GM13976 (cell line): ENCODE data around the gene CBX4.

Experiments
- DNase-seq: peaks from one replicate; pipeline ENCODE4 v3.0.0; 2012; ENCODE audit warnings: low spot score
- CTCF ChIP-seq: IDR thresholded peaks from 2 replicates; pipeline ENCODE4 v1.5.1; 2012; ENCODE audit warnings: borderline replicate concordance, mild to moderate bottlenecking; ENCODE audit not compliant: insufficient read depth; ENCODE audit errors: extremely low read depth, missing control alignments, control extremely low read depth
- in situ Hi-C: fragments of 300-500 bp; cut with MboI; formaldehyde crosslinking; loops from one replicate; pipeline ENCODE4 v1.12.0; 2022; ENCODE audit warnings: low sequenced_read_pairs, mixed read lengths, inconsistent platforms; ENCODE audit not compliant: unreplicated experiment

CBX4 gene

DNA sequence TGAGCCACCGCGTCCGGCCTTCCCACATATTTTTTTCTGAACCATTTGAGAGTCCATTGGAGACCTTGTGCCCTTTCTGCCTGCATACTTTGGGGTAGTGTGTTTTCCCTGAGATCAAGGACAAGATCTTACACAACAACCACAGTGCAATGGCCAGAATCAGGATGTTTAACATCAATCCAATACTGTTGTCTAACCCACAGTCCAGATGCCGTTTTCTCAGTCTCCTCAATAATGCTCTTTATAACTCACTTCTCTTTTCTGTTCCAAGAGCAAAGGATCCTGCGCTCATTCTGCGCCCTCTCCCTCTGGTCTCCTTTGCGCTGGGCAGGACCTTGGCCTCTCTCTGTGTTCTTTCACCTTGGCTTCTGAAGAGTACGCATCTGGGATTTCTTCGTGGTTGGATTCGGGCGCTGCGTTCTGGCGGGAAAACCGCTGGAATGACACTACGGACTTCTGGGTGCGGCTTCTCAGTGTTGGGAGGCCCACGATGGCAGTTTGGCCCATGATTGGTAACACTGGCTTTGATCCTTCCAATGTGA lies 16.6 kb downstream of the CBX4 start:
- in situ Hi-C loops: no loop called here
- DNase-seq: no peak
- no peak for TF ChIP-seq CTCF

DNA sequence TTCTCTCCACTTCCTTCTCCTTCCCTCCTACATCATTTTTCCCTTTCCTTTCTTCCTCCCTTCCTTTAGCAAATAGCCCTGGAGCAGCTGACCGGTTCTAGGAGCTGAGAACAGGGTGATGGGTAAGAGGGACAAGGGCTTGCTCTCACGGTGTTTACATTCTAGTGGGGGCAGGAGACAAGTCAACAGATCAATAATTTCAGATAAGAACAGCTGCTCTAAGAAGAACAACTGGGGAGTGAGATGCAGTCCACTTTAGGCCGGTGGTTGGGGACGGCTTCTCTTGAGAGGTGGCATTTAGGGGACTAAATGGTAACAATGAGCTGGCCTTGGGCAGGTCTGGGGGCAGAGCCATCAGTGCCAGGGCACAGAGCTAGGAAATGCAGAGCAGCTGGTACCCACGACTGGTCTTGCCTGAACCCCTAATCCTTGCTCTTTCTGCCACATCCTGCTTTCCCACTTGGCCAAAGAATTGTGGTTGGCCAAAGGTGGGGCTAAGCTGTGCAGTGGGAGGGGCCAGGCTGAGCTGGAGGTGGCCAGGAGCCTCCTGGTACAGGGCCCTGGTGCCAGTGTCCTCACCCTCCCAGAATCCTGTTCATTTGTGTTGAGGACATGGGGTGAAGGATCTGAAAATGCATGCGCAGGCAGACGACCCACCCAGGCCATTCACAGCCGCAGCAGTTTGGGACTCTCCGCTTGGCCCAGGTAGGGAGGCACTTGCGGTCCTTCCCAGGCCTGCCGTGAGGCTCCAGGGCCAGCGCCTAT lies 17.7 kb downstream of the CBX4 start:
- in situ Hi-C loops: no loop called here
- no peak for TF ChIP-seq CTCF
- no peak for DNase-seq

GRCh38 chr17:79820959-79821330 lies 18.3 kb downstream of the CBX4 start:
- no peak for DNase-seq
- in situ Hi-C loops: no loop called here
- TF ChIP-seq CTCF: no peak

DNA sequence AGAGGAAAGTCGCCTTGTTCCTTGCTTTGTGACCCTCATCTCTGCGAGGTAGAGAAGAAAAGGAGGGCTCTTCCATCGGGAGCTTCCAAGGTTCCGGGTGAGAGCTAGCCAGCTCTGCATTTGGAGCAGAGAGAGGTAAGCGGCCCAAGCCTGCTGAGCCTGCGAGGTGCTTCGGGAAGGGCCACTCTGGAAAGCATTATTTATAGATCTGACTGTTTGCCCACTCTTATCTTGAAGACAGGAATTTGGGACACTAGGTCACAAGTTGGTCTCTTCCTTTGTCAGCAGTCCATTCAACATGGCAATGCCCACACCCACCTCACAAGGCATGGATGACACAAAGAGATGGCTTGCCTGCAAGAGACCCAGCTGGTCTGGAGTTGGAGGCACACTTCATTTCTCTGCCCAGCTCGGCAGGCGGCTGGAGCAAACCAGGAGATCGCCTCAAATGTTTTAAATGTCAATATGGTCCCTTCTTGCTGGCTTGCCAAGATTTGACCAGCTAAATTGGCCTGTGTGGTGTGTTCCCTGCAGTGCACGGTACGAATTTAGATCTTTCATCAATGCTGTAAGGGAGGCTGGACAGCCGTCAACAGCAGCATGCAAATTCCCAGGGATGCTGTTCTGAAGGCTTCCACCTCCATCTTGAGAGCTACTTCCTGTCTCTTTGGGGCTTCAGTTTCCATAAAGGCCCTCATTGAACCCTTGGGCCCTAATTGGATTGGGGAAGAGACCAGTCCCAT lies 19.5 kb downstream of the CBX4 start:
- TF ChIP-seq CTCF: no peak
- no peak for DNase-seq
- in situ Hi-C loops: no loop called here

DNA sequence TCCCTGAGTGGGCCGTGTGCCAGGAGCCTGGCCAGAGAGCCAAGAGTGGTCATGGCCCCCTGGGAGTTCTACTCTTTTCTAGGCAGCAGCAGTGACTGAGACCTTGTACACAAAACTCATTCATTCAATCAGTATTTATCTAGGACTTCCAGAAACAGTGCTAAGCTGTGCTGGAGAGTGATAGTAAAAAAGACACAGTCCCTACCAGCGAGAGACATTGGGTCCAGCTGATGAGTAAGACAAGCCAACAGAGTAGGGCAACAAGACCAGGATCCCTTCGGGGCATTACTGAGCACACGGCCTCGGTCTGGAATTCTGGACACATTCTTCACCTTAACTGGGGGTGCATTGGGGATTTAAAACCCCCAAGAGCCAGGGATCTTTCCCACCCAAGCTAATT lies 20.2 kb downstream of the CBX4 start:
- no peak for DNase-seq
- in situ Hi-C loops: no loop called here
- TF ChIP-seq CTCF: no peak

DNA sequence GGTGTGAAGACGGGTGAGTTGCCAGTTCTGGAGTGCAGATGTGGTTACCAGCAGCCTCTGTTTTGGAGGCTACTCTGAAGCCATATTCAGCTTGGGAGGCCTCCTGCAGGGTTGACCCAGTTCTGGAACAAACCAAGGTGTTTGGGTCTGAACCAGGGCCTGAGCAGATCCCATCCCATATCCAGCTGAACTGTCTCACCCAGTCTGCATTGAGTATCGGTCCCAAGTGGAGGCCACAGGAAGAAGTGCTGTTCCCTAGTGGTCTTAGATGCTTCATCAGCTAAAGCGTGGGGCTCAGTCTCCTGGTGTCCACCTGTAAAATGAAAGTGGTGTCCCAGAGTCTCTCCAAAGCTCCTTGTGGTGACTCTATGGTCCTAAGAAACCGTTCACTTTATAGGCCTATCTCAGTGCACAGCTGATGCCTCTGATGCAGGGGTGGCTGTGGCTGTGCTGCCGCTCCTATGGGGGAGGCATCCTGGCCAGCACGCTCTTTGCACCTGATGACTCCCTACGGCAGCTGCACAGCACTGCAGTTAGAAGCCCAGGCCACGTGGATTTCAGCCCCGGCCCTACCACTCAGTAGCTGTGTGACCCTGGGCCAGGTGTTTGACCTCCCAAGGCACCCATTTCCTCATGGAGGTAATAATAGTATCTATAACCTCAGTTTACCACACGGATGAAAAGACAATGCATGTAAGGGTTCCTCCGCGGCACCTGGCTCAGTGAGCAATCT lies 21.0 kb downstream of the CBX4 start:
- in situ Hi-C loops: no loop called here

More for the DNA sequence above, 21.0 kb downstream of the CBX4 start:
- no peak for TF ChIP-seq CTCF
- DNase-seq: no peak
